Upper lobe of left lung (tissue), 4 donors: ENCODE results near the gene MIGA2.

Experiments used
- EP300 ChIP-seq, 4 donors: sonication (generic); formaldehyde crosslinking; IDR thresholded peaks; one replicate each; pipeline ENCODE4 v1.5.1; 2017; ENCODE audit warnings: antibody characterized with exemption in 4 of 4, control low read depth in 2 of 4
- TF ChIP-seq, protein P1 (sequence below), 6 experiments: fragments of 450-650 bp in 4 of 6; fragments of 200-600 bp in 2 of 6; sonication (generic) in 2 of 6; IDR thresholded peaks; one replicate each; pipeline ENCODE4 v1.5.1; 2016 to 2019; ENCODE audit warnings: antibody characterized with exemption in 6 of 6

GRCh38 chr9:129068990-129069861, 32.8 kb downstream of the MIGA2 start:
- TF ChIP-seq, protein P1, sequence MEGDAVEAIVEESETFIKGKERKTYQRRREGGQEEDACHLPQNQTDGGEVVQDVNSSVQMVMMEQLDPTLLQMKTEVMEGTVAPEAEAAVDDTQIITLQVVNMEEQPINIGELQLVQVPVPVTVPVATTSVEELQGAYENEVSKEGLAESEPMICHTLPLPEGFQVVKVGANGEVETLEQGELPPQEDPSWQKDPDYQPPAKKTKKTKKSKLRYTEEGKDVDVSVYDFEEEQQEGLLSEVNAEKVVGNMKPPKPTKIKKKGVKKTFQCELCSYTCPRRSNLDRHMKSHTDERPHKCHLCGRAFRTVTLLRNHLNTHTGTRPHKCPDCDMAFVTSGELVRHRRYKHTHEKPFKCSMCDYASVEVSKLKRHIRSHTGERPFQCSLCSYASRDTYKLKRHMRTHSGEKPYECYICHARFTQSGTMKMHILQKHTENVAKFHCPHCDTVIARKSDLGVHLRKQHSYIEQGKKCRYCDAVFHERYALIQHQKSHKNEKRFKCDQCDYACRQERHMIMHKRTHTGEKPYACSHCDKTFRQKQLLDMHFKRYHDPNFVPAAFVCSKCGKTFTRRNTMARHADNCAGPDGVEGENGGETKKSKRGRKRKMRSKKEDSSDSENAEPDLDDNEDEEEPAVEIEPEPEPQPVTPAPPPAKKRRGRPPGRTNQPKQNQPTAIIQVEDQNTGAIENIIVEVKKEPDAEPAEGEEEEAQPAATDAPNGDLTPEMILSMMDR (IDR thresholded peaks at IDR 0.05): no peak
- no peak for TF ChIP-seq EP300 (IDR thresholded peaks at IDR 0.05)
